HEK293 (cell line): Measurements from ENCODE around the gene ZNF607.

Source experiments
- CTCF ChIA-PET: fragments of 350-600 bp; formaldehyde crosslinking; extraction: SDS; loops from one replicate; lab custom pipeline; 2021; ENCODE audit warnings: antibody characterized with exemption; lab: Yijun Ruan, JAX
- POLR2A ChIA-PET: fragments of 300-600 bp; formaldehyde crosslinking; extraction: SDS; loops from one replicate; lab custom pipeline; 2020; ENCODE audit warnings: antibody characterized with exemption, inconsistent platforms; lab: Yijun Ruan, JAX
- H3K27ac ChIP-seq: fragments of 200-500 bp; sonication (Bioruptor generic); 2 replicates; pipeline ENCODE4 v1.5.1; 2014; ENCODE audit warnings: low read depth, low read length, control low read depth, inconsistent platforms; ENCODE audit errors: extremely low read depth
- H3K36me3 ChIP-seq, 2 experiments: fragments of 200-500 bp in 1 of 2; sonication (Bioruptor generic) in 1 of 2; 1 replicate in 1 of 2; 2 replicates in 1 of 2; pipeline ENCODE4 v1.5.1; 2014 to 2017; ENCODE audit warnings: inconsistent platforms in 2 of 2, low read length in 2 of 2; ENCODE audit not compliant: control insufficient read depth in 2 of 2, insufficient read depth in 1 of 2
- H3K4me1 ChIP-seq: fragments of 200-500 bp; sonication (Bioruptor generic); 2 replicates; pipeline ENCODE4 v1.5.1; 2014; ENCODE audit warnings: mild to moderate bottlenecking, low read length, inconsistent platforms; ENCODE audit not compliant: control insufficient read depth, insufficient read depth
- H3K4me3 ChIP-seq: 2 replicates; pipeline ENCODE4 v1.5.1; 2011; ENCODE audit warnings: low read depth, mild to moderate bottlenecking, control low read depth, low read length, moderate library complexity
- H3K9me3 ChIP-seq: fragments of 200-500 bp; sonication (Bioruptor generic); 2 replicates; pipeline ENCODE4 v1.5.1; 2014; ENCODE audit warnings: low read depth, low read length, inconsistent platforms; ENCODE audit not compliant: control insufficient read depth, insufficient read depth
- IKZF3 ChIP-seq: fragments of 450-650 bp; IDR thresholded peaks from 2 replicates; pipeline ENCODE4 v1.5.0; 2018; ENCODE audit warnings: missing biosample characterization, mild to moderate bottlenecking, missing genetic modification characterization, moderate library complexity
- KLF1 ChIP-seq: fragments of 450-650 bp; formaldehyde crosslinking; IDR thresholded peaks from 2 replicates; pipeline ENCODE4 v1.5.1; 2016; ENCODE audit warnings: missing biosample characterization, missing genetic modification characterization
- MZF1 ChIP-seq: fragments of 450-650 bp; formaldehyde crosslinking; IDR thresholded peaks from 2 replicates; pipeline ENCODE4 v1.5.1; 2017; ENCODE audit warnings: missing biosample characterization, missing genetic modification characterization, borderline replicate concordance
- YY1 ChIP-seq: fragments of 450-650 bp; formaldehyde crosslinking; IDR thresholded peaks from 2 replicates; pipeline ENCODE4 v1.5.1; 2018; ENCODE audit warnings: missing biosample characterization, missing genetic modification characterization
- ZNF2 ChIP-seq: fragments of 450-650 bp; formaldehyde crosslinking; IDR thresholded peaks from 2 replicates; pipeline ENCODE4 v1.5.1; 2016; ENCODE audit warnings: missing biosample characterization, missing genetic modification characterization
- ZNF266 ChIP-seq: fragments of 450-650 bp; formaldehyde crosslinking; IDR thresholded peaks from 2 replicates; pipeline ENCODE4 v1.5.1; 2016; ENCODE audit warnings: missing biosample characterization, missing genetic modification characterization, low read depth
- ZNF292 ChIP-seq: fragments of 450-650 bp; formaldehyde crosslinking; IDR thresholded peaks from 2 replicates; pipeline ENCODE4 v1.5.1; 2016; ENCODE audit warnings: low read depth, missing biosample characterization, missing genetic modification characterization, borderline replicate concordance
- ZNF600 ChIP-seq: fragments of 450-650 bp; formaldehyde crosslinking; IDR thresholded peaks from 2 replicates; pipeline ENCODE4 v1.5.1; 2016; ENCODE audit warnings: missing biosample characterization, missing genetic modification characterization
- ZNF629 ChIP-seq: fragments of 450-650 bp; formaldehyde crosslinking; IDR thresholded peaks from 2 replicates; pipeline ENCODE4 v1.5.1; 2017; ENCODE audit warnings: missing biosample characterization, missing genetic modification characterization
- ZNF654 ChIP-seq: fragments of 450-650 bp; formaldehyde crosslinking; IDR thresholded peaks from 2 replicates; pipeline ENCODE4 v1.5.1; 2016; ENCODE audit warnings: low read depth, missing biosample characterization, missing genetic modification characterization
- ZNF660 ChIP-seq: fragments of 450-650 bp; IDR thresholded peaks from 2 replicates; pipeline ENCODE4 v1.5.1; 2018; ENCODE audit warnings: missing biosample characterization, mild to moderate bottlenecking, missing genetic modification characterization
- ZNF677 ChIP-seq: fragments of 450-650 bp; IDR thresholded peaks from 2 replicates; pipeline ENCODE4 v1.5.0; 2018; ENCODE audit warnings: missing biosample characterization, mild to moderate bottlenecking, missing genetic modification characterization, moderate library complexity
- ZNF837 ChIP-seq: fragments of 450-650 bp; formaldehyde crosslinking; IDR thresholded peaks from 2 replicates; pipeline ENCODE4 v1.5.1; 2016; ENCODE audit warnings: missing biosample characterization, missing genetic modification characterization
- ZSCAN16 ChIP-seq: fragments of 450-650 bp; formaldehyde crosslinking; IDR thresholded peaks from 2 replicates; pipeline ENCODE4 v1.5.1; 2016; ENCODE audit warnings: missing biosample characterization, missing genetic modification characterization
- TF ChIP-seq, protein P1 (sequence below): fragments of 450-650 bp; formaldehyde crosslinking; IDR thresholded peaks from 2 replicates; pipeline ENCODE4 v1.5.1; 2016; ENCODE audit warnings: missing biosample characterization, missing genetic modification characterization, borderline replicate concordance
- TF ChIP-seq, protein P2 (sequence below): fragments of 450-650 bp; formaldehyde crosslinking; IDR thresholded peaks from 2 replicates; pipeline ENCODE4 v1.5.1; 2016; ENCODE audit warnings: missing biosample characterization, missing genetic modification characterization
- TF ChIP-seq, protein P3 (sequence below): fragments of 450-650 bp; formaldehyde crosslinking; IDR thresholded peaks from 2 replicates; pipeline ENCODE4 v1.5.1; 2016; ENCODE audit warnings: missing biosample characterization, missing genetic modification characterization
- TF ChIP-seq, protein P4 (sequence below): fragments of 450-650 bp; formaldehyde crosslinking; IDR thresholded peaks from 2 replicates; pipeline ENCODE4 v1.5.1; 2016; ENCODE audit warnings: missing biosample characterization, missing genetic modification characterization
- TF ChIP-seq, protein P5 (sequence below): fragments of 450-650 bp; formaldehyde crosslinking; IDR thresholded peaks from 2 replicates; pipeline ENCODE4 v1.5.1; 2016; ENCODE audit warnings: missing biosample characterization, missing genetic modification characterization, low read depth
- TF ChIP-seq, protein P6 (sequence below): IDR thresholded peaks from 2 replicates; pipeline ENCODE4 v1.6.1; 2011; ENCODE audit warnings: mild to moderate bottlenecking, low read depth, low read length, borderline replicate concordance

The ZNF607 gene

DNA sequence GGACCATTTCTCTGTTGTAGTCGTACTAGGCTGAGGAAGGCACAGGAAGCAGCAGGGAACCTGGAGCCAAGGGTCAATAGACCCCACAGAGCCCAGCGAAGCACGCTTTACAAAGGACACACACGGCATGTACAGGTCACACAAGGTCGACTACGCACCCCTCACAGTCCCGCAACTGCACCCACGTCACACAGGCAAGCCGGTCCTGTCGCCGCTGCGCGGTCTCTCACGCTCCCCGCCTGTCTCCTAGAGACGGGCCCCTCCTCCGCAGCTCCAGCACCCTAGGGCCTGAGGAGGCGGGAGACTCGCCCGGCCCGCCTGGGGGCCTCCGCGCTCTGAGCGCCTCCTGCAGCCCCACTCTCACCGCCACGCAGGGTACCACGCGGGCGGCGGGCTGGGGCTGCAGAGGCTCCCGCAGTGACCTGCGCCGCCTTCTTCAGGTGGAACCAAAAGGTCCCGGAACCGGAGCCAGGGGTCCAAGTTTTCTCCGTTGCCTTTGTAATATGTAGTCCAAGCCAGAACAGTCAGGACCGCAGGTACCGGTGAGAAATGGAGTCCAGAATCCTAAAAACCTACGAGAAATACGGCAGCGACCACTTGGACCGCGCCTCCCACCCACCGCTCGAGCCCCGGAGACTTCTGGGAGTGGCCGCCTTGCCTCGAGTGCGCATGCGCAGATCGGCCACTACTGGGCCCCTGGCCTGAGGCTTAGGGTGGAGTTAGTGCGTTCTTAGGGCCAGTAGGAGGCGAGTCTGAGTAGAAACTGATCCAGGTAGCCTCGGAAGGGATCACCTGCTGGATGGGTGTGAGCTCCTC lies at the start of gene ZNF607:
ZNF607 (minus strand) TSS at position 651 of the 816 bp plus-strand sequence. CDS start 8,143 bp downstream, outside the sequence.
- Histone ChIP-seq H3K4me3 (peak within 1 kb of the TSS; percentile 69), H3K27ac (peak within 1 kb of the TSS; percentile 89), H3K36me3 (peaks cover 20 to 30% of the 10 kb centered on the region in 2 experiments), H3K4me1 (peaks cover 6% of the 10 kb centered on the region), H3K9me3 (peaks cover 18% of the 10 kb centered on the region; the same call in 1 of the 2 replicates)
- POLR2A ChIA-PET = interaction anchor here (0.7 to 2.0 kb wide), 10 partner anchors 11 to 402 kb away, joined by 3 to 12 read pairs (median 4); partner anchors contain the start of genes SIPA1L3, ZFP30, ZNF527 and ZNF540
- CTCF ChIA-PET = interaction anchor here (0.6 to 1.3 kb wide), 6 partner anchors 12 to 239 kb away, joined by 3 to 5 read pairs (median 3); partner anchors contain the start of genes ZNF540 and ZNF571
- TF ChIP-seq IKZF3 (tag by site-specific recombination) (peak; percentile 59), ZNF600 (tag by site-specific recombination) (peak; percentile 39; the same call in 1 of the 2 replicates), ZSCAN16 (tag by site-specific recombination) (peak; percentile 11; the same call in 1 of the 2 replicates), ZNF837 (tag by site-specific recombination) (peak; percentile 78; the same call in 1 of the 2 replicates), ZNF660 (tag by site-specific recombination) (peak; percentile 91), ZNF629 (tag by site-specific recombination) (peak; percentile 69), YY1 (tag by site-specific recombination) (no peak; the same call in 1 of the 2 replicates), MZF1 (no peak), ZNF266 (no peak), ZNF2 (tag by site-specific recombination) (peak; percentile 81; the same call in 1 of the 2 replicates), ZNF654 (peak; percentile 24; the same call in 1 of the 2 replicates), ZNF292 (no peak), KLF1 (tag by site-specific recombination) (peak; percentile 77), ZNF677 (tag by site-specific recombination) (no peak)
- TF ChIP-seq, protein P1, sequence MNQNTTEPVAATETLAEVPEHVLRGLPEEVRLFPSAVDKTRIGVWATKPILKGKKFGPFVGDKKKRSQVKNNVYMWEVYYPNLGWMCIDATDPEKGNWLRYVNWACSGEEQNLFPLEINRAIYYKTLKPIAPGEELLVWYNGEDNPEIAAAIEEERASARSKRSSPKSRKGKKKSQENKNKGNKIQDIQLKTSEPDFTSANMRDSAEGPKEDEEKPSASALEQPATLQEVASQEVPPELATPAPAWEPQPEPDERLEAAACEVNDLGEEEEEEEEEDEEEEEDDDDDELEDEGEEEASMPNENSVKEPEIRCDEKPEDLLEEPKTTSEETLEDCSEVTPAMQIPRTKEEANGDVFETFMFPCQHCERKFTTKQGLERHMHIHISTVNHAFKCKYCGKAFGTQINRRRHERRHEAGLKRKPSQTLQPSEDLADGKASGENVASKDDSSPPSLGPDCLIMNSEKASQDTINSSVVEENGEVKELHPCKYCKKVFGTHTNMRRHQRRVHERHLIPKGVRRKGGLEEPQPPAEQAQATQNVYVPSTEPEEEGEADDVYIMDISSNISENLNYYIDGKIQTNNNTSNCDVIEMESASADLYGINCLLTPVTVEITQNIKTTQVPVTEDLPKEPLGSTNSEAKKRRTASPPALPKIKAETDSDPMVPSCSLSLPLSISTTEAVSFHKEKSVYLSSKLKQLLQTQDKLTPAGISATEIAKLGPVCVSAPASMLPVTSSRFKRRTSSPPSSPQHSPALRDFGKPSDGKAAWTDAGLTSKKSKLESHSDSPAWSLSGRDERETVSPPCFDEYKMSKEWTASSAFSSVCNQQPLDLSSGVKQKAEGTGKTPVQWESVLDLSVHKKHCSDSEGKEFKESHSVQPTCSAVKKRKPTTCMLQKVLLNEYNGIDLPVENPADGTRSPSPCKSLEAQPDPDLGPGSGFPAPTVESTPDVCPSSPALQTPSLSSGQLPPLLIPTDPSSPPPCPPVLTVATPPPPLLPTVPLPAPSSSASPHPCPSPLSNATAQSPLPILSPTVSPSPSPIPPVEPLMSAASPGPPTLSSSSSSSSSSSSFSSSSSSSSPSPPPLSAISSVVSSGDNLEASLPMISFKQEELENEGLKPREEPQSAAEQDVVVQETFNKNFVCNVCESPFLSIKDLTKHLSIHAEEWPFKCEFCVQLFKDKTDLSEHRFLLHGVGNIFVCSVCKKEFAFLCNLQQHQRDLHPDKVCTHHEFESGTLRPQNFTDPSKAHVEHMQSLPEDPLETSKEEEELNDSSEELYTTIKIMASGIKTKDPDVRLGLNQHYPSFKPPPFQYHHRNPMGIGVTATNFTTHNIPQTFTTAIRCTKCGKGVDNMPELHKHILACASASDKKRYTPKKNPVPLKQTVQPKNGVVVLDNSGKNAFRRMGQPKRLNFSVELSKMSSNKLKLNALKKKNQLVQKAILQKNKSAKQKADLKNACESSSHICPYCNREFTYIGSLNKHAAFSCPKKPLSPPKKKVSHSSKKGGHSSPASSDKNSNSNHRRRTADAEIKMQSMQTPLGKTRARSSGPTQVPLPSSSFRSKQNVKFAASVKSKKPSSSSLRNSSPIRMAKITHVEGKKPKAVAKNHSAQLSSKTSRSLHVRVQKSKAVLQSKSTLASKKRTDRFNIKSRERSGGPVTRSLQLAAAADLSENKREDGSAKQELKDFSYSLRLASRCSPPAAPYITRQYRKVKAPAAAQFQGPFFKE (tag by site-specific recombination) = no peak
- TF ChIP-seq, protein P2, sequence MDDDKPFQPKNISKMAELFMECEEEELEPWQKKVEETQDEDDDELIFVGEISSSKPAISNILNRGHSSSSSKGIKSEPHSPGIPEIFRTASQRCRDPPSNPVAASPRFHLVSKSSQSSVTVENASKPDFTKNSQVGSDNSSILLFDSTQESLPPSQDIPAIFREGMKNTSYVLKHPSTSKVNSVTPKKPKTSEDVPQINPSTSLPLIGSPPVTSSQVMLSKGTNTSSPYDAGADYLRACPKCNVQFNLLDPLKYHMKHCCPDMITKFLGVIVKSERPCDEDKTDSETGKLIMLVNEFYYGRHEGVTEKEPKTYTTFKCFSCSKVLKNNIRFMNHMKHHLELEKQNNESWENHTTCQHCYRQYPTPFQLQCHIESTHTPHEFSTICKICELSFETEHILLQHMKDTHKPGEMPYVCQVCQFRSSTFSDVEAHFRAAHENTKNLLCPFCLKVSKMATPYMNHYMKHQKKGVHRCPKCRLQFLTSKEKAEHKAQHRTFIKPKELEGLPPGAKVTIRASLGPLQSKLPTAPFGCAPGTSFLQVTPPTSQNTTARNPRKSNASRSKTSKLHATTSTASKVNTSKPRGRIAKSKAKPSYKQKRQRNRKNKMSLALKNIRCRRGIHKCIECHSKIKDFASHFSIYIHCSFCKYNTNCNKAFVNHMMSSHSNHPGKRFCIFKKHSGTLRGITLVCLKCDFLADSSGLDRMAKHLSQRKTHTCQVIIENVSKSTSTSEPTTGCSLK = no peak
- TF ChIP-seq, protein P3, sequence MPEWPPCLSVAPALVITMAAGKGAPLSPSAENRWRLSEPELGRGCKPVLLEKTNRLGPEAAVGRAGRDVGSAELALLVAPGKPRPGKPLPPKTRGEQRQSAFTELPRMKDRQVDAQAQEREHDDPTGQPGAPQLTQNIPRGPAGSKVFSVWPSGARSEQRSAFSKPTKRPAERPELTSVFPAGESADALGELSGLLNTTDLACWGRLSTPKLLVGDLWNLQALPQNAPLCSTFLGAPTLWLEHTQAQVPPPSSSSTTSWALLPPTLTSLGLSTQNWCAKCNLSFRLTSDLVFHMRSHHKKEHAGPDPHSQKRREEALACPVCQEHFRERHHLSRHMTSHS (tag by site-specific recombination) = no peak
- TF ChIP-seq, protein P4, sequence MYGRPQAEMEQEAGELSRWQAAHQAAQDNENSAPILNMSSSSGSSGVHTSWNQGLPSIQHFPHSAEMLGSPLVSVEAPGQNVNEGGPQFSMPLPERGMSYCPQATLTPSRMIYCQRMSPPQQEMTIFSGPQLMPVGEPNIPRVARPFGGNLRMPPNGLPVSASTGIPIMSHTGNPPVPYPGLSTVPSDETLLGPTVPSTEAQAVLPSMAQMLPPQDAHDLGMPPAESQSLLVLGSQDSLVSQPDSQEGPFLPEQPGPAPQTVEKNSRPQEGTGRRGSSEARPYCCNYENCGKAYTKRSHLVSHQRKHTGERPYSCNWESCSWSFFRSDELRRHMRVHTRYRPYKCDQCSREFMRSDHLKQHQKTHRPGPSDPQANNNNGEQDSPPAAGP (tag by site-specific recombination) = peak; percentile 80
- TF ChIP-seq, protein P5, sequence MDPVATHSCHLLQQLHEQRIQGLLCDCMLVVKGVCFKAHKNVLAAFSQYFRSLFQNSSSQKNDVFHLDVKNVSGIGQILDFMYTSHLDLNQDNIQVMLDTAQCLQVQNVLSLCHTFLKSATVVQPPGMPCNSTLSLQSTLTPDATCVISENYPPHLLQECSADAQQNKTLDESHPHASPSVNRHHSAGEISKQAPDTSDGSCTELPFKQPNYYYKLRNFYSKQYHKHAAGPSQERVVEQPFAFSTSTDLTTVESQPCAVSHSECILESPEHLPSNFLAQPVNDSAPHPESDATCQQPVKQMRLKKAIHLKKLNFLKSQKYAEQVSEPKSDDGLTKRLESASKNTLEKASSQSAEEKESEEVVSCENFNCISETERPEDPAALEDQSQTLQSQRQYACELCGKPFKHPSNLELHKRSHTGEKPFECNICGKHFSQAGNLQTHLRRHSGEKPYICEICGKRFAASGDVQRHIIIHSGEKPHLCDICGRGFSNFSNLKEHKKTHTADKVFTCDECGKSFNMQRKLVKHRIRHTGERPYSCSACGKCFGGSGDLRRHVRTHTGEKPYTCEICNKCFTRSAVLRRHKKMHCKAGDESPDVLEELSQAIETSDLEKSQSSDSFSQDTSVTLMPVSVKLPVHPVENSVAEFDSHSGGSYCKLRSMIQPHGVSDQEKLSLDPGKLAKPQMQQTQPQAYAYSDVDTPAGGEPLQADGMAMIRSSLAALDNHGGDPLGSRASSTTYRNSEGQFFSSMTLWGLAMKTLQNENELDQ (tag by site-specific recombination) = no peak
- TF ChIP-seq, protein P6, sequence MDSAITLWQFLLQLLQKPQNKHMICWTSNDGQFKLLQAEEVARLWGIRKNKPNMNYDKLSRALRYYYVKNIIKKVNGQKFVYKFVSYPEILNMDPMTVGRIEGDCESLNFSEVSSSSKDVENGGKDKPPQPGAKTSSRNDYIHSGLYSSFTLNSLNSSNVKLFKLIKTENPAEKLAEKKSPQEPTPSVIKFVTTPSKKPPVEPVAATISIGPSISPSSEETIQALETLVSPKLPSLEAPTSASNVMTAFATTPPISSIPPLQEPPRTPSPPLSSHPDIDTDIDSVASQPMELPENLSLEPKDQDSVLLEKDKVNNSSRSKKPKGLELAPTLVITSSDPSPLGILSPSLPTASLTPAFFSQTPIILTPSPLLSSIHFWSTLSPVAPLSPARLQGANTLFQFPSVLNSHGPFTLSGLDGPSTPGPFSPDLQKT = no peak
